Breast epithelium (tissue), 4 donors: Measurements from ENCODE around the gene CCDC88B. TPM values are rescaled to one million over a fixed set of nuclear protein-coding genes. Genes with fewer than 3 reads are reported as not detected.

Experiments used
- DNase-seq, 2 donors: peaks; one replicate each; pipeline ENCODE4 v3.0.0-alpha.2; 2019; ENCODE audit warnings: low spot score in 2 of 2
- H3K27ac ChIP-seq, 2 donors: fragments of 200-600 bp; sonication (generic) in 1 of 2; one replicate each; pipeline ENCODE4 v1.5.1; 2016 to 2019; ENCODE audit warnings: mild to moderate bottlenecking in 1 of 2
- H3K27me3 ChIP-seq, 2 donors: fragments of 200-600 bp; sonication (generic) in 1 of 2; one replicate each; pipeline versions ENCODE4 v1.5.1 to v1.6.0; 2017 to 2019; ENCODE audit warnings: control low read depth in 1 of 2, mild to moderate bottlenecking in 1 of 2
- H3K36me3 ChIP-seq: fragments of 200-600 bp; one replicate; pipeline ENCODE4 v1.5.1; 2019
- H3K4me1 ChIP-seq, 2 donors: fragments of 200-600 bp; sonication (generic); one replicate each; pipeline ENCODE4 v1.5.1; 2016 to 2019; ENCODE audit warnings: control low read depth in 1 of 2
- H3K4me3 ChIP-seq, 3 donors: fragments of 200-600 bp; sonication (generic); 1 replicate in 2 of 3; 2 replicates in 1 of 3; pipeline ENCODE4 v1.5.1; 2016 to 2019; ENCODE audit warnings: mild to moderate bottlenecking in 3 of 3, moderate library complexity in 2 of 3
- H3K9me3 ChIP-seq, 2 donors: fragments of 200-600 bp; sonication (generic) in 1 of 2; one replicate each; pipeline ENCODE4 v1.5.1; 2016 to 2019; ENCODE audit warnings: control low read depth in 1 of 2
- CTCF ChIP-seq, 3 donors: fragments of 450-650 bp; IDR thresholded peaks; one replicate each; pipeline ENCODE4 v1.5.1; 2016 to 2017; ENCODE audit warnings: antibody characterized with exemption in 3 of 3, mild to moderate bottlenecking in 3 of 3, moderate library complexity in 3 of 3
- POLR2A ChIP-seq: fragments of 450-650 bp; IDR thresholded peaks from one replicate; pipeline ENCODE4 v1.6.1; 2016; ENCODE audit warnings: antibody characterized with exemption, mild to moderate bottlenecking, moderate library complexity
- POLR2AphosphoS5 ChIP-seq, 3 donors: sonication (generic); formaldehyde crosslinking; IDR thresholded peaks; one replicate each; pipeline ENCODE4 v1.6.1; 2017; ENCODE audit warnings: antibody characterized with exemption in 3 of 3
- intact Hi-C: fragments of 100-400 bp; cut with DNase I; formaldehyde crosslinking; loops from one replicate; pipeline ENCODE4 v1.15.1; 2023; ENCODE audit warnings: low total_unique reads
- total RNA-seq, 3 donors: library from RNA; depleted of rRNA; stranded (reverse); fragments of >200 nt; gene quantifications; one replicate each; pipeline ENCODE4 v1.1.0, GENCODE V29; 2016

Gene CCDC88B
- total RNA-seq, 3 donors from 2014 or later = 3.3 to 10.7 (median 5.9) TPM

- Histone ChIP-seq H3K9me3 (no peaks in the 10 kb centered on the region), H3K27me3 (no peaks in the 10 kb centered on the region), H3K36me3 (no peaks in the 10 kb centered on the region), H3K4me3 (no peak overlapping the region), H3K4me1 (peaks cover 4 to 9% of the 10 kb centered on the region in 2 donors), H3K27ac (no peak overlapping the region)
- DNase-seq = no peak
- TF ChIP-seq POLR2A = no peak
- no peak for TF ChIP-seq CTCF (IDR thresholded peaks at IDR 0.05)
- no peak for TF ChIP-seq POLR2AphosphoS5 (IDR thresholded peaks at IDR 0.05)
- intact Hi-C loops = no loop called here
These were observed 22.3 kb downstream of the CCDC88B start for GRCh38 chr11:64362339-64362738.

GRCh38 chr11:64364435-64364834 lies 24.4 kb downstream of the CCDC88B start:
- DNase-seq = no peak
- no peak overlapping the region for H3K27ac ChIP-seq
- H3K36me3 ChIP-seq = no peaks in the 10 kb centered on the region

GRCh38 chr11:64364911-64365310 lies 24.9 kb downstream of the CCDC88B start:
- Histone ChIP-seq H3K9me3 (no peaks in the 10 kb centered on the region), H3K4me1 (no peaks in the 10 kb centered on the region), H3K27ac (no peak overlapping the region), H3K36me3 (no peaks in the 10 kb centered on the region), H3K27me3 (no peaks in the 10 kb centered on the region), H3K4me3 (no peak overlapping the region)
- no peak for TF ChIP-seq POLR2A
- TF ChIP-seq POLR2AphosphoS5 (IDR thresholded peaks at IDR 0.05) = no peak
- TF ChIP-seq CTCF (IDR thresholded peaks at IDR 0.05) = no peak
- intact Hi-C loops = no loop called here
- no peak for DNase-seq

More at GRCh38 chr11:64364435-64364834, 24.4 kb downstream of the CCDC88B start:
- intact Hi-C loops = no loop called here
- TF ChIP-seq CTCF (IDR thresholded peaks at IDR 0.05) = no peak
- TF ChIP-seq POLR2A = no peak
- TF ChIP-seq POLR2AphosphoS5 (IDR thresholded peaks at IDR 0.05) = no peak
- no peak overlapping the region for H3K4me3 ChIP-seq
- H3K27me3 ChIP-seq = no peaks in the 10 kb centered on the region
- H3K4me1 ChIP-seq = no peaks in the 10 kb centered on the region
- no peaks in the 10 kb centered on the region for H3K9me3 ChIP-seq

GRCh38 chr11:64366751-64367150 lies 26.7 kb downstream of the CCDC88B start:
- H3K4me3 ChIP-seq = no peak overlapping the region
- no peak for TF ChIP-seq POLR2AphosphoS5 (IDR thresholded peaks at IDR 0.05)
- no peak for TF ChIP-seq POLR2A
- no peak for TF ChIP-seq CTCF (IDR thresholded peaks at IDR 0.05)
- H3K4me1 ChIP-seq = no peaks in the 10 kb centered on the region
- H3K27me3 ChIP-seq = no peaks in the 10 kb centered on the region
- no peaks in the 10 kb centered on the region for H3K36me3 ChIP-seq
- intact Hi-C loops = no loop called here
- H3K27ac ChIP-seq = no peak overlapping the region
- no peaks in the 10 kb centered on the region for H3K9me3 ChIP-seq
- no peak for DNase-seq

- intact Hi-C loops = no loop called here
- Histone ChIP-seq H3K4me3 (no peak overlapping the region), H3K36me3 (no peaks in the 10 kb centered on the region), H3K27me3 (no peaks in the 10 kb centered on the region), H3K9me3 (no peaks in the 10 kb centered on the region), H3K4me1 (no peaks in the 10 kb centered on the region), H3K27ac (no peak overlapping the region)
- no peak for TF ChIP-seq CTCF (IDR thresholded peaks at IDR 0.05)
- DNase-seq = no peak
These were observed 28.1 kb downstream of the CCDC88B start for GRCh38 chr11:64367931-64368672.
